Measurements from ENCODE around the gene UBE4B.
A peak's percentile ranks its signal among the peaks of the same experiment; 100 is the strongest.

Gene UBE4B

DNA sequence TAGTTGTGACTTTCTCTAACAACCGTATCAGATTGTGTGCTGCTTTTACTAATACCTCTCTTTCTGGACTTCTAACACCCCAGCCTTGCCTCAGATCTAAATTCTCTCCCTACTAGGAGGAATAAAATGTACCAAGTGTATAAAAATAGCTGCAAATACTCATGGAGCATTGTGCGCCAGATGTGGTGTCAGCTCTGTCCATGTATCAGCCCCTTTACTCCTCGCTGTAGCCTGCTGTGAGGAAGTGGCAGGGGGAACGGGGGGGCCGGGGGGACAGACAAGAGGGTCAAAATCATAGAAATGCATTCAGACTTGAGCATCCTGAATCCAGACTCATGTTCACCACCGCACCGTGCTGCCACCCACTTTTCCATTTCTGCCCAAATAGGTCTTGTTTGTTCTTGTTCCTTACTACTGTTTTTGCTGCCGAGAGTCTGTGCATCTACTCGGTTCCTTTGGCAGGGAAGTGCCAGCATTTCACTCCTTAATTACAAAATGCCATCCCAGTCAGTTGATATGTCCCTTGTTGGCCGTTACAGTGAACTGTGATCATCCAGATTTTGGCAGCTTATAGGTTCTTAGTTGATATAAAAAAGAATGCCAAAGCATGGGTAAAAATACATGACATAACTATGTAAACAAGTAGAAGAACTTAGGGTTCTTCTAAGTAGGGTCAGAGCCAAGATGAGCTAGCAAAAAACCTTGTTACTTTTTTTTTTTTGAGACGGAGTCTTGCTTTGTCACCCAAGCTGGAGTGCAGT, 76.4 kb downstream of the UBE4B start:
- no peak overlapping the region for H3K4me3 ChIP-seq (ENCODE audit: low read depth, low read length)
- H4K91ac ChIP-seq (ENCODE audit: low read depth, low read length): no peak overlapping the region
- H2BK120ac ChIP-seq (ENCODE audit: insufficient read depth, low read length, poor library complexity): no peak overlapping the region
- H3K23ac ChIP-seq (ENCODE audit: low read length): no peak overlapping the region
- H3K4ac ChIP-seq (ENCODE audit: low read depth, low read length): no peak overlapping the region
- H3K27ac ChIP-seq (ENCODE audit: low read depth, low read length): no peak overlapping the region
- no peak overlapping the region for H2AFZ ChIP-seq (ENCODE audit: insufficient read depth, low read length, poor library complexity)
- H3K27me3 ChIP-seq (ENCODE audit: insufficient read depth, low read length): no peaks in the 10 kb centered on the region
- H3K4me2 ChIP-seq (ENCODE audit: low read length): no peak overlapping the region
- H2BK12ac ChIP-seq (ENCODE audit: low read length): no peak overlapping the region
- DNase-seq: no peak
- no peak overlapping the region for H4K12ac ChIP-seq (ENCODE audit: low read depth, low read length)
- no peak overlapping the region for H4K8ac ChIP-seq (ENCODE audit: low read depth, low read length)
- no peak overlapping the region for H2BK5ac ChIP-seq (ENCODE audit: low read depth, low read length, poor library complexity)
- H3K9ac ChIP-seq (ENCODE audit: low read length): no peak overlapping the region
- H3K9me3 ChIP-seq (ENCODE audit: insufficient read depth, low read depth, low read length): peaks cover 2% of the 10 kb centered on the region
- H3K36me3 ChIP-seq (ENCODE audit: control insufficient read depth in 1 of 2, insufficient read depth in 2 of 2, low read length in 2 of 2): peaks cover 8 to 25% of the 10 kb centered on the region in 2 experiments
- no peaks in the 10 kb centered on the region for H3K79me2 ChIP-seq (ENCODE audit: control insufficient read depth, insufficient read depth, low read length, poor library complexity)
- no peak overlapping the region for H3K14ac ChIP-seq (ENCODE audit: low read length)
- no CpG with 5 or more reads among the region's 11 CpGs for WGBS (ENCODE audit: extremely low coverage, insufficient coverage, insufficient read length)
- H3K4me1 ChIP-seq (ENCODE audit: control insufficient read depth in 1 of 2, insufficient read depth in 2 of 2, low read length in 2 of 2): peaks cover 2 to 3% of the 10 kb centered on the region in 2 experiments
- no peak overlapping the region for H3K18ac ChIP-seq (ENCODE audit: low read length)
- no peaks in the 10 kb centered on the region for H3K79me1 ChIP-seq (ENCODE audit: low read length)
- no peak overlapping the region for H2AK5ac ChIP-seq (ENCODE audit: low read length)

DNA sequence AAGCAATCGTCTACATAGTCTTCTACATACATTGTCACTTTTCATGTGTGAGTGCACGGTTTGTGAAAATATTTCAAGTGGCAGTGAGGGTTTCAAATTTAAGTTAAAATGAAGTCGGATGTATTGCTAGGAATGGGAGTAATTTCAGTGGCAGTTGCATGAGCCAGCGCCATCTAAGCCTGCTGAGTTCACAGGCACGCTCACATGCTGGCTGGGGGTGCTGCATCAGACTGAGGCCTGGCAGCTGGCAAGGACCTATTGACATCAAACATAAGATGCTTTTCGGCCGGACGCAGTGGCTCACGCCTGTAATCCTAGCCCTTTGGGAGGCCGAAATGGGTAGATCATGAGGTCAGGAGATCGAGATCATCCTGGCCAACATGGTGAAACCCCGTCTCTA, 80.7 kb downstream of the UBE4B start:
- H3K9me3 ChIP-seq (ENCODE audit: insufficient read depth, low read depth, low read length): peaks cover 2% of the 10 kb centered on the region
- no peak overlapping the region for H4K12ac ChIP-seq (ENCODE audit: low read depth, low read length)
- peaks cover 4 to 22% of the 10 kb centered on the region in 2 experiments for H3K36me3 ChIP-seq (ENCODE audit: control insufficient read depth in 1 of 2, insufficient read depth in 2 of 2, low read length in 2 of 2)
- no peak overlapping the region for H3K27ac ChIP-seq (ENCODE audit: low read depth, low read length)
- no peak overlapping the region for H2BK12ac ChIP-seq (ENCODE audit: low read length)
- no peak overlapping the region for H3K4ac ChIP-seq (ENCODE audit: low read depth, low read length)
- no peak overlapping the region for H4K91ac ChIP-seq (ENCODE audit: low read depth, low read length)
- no peaks in the 10 kb centered on the region for H3K4me1 ChIP-seq (ENCODE audit: control insufficient read depth in 1 of 2, insufficient read depth in 2 of 2, low read length in 2 of 2)
- no peak overlapping the region for H3K18ac ChIP-seq (ENCODE audit: low read length)
- no peaks in the 10 kb centered on the region for H3K79me1 ChIP-seq (ENCODE audit: low read length)
- no peaks in the 10 kb centered on the region for H3K79me2 ChIP-seq (ENCODE audit: control insufficient read depth, insufficient read depth, low read length, poor library complexity)
- no peak overlapping the region for H2BK120ac ChIP-seq (ENCODE audit: insufficient read depth, low read length, poor library complexity)
- H4K8ac ChIP-seq (ENCODE audit: low read depth, low read length): no peak overlapping the region
- no peaks in the 10 kb centered on the region for H3K27me3 ChIP-seq (ENCODE audit: insufficient read depth, low read length)
- no peak for DNase-seq
- H2AFZ ChIP-seq (ENCODE audit: insufficient read depth, low read length, poor library complexity): no peak overlapping the region
- H2BK5ac ChIP-seq (ENCODE audit: low read depth, low read length, poor library complexity): no peak overlapping the region
- H3K4me3 ChIP-seq (ENCODE audit: low read depth, low read length): no peak overlapping the region
- H3K14ac ChIP-seq (ENCODE audit: low read length): no peak overlapping the region
- no peak overlapping the region for H3K4me2 ChIP-seq (ENCODE audit: low read length)
- H3K9ac ChIP-seq (ENCODE audit: low read length): peak overlapping the region; percentile 20
- no peak overlapping the region for H2AK5ac ChIP-seq (ENCODE audit: low read length)
- no CpG with 5 or more reads among the region's 12 CpGs for WGBS (ENCODE audit: extremely low coverage, insufficient coverage, insufficient read length)
- no peak overlapping the region for H3K23ac ChIP-seq (ENCODE audit: low read length)

DNA sequence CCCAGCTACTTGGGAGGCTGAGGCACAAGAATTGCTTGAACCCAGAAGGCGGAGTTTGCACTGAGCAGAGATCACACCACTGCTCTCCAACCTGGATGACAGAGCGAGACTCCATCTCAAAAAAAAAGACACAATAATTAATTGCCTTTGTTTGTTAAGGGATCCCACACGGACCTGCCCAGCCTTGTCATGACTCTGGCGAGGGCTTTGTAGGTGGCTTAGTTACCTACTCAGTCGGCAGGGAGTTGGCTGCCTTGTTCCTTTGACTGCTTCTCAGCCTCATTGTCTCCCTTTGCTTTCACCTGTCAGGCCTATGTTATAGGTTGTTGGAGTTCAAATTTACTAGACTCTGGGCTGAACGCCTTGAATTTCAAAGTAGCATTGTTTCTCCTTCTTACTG, 82.0 kb downstream of the UBE4B start:
- Histone ChIP-seq H3K9ac (ENCODE audit: low read length) (no peak overlapping the region), H3K23ac (ENCODE audit: low read length) (no peak overlapping the region), H3K79me1 (ENCODE audit: low read length) (no peaks in the 10 kb centered on the region), H3K79me2 (ENCODE audit: control insufficient read depth, insufficient read depth, low read length, poor library complexity) (no peaks in the 10 kb centered on the region), H2BK120ac (ENCODE audit: insufficient read depth, low read length, poor library complexity) (no peak overlapping the region), H3K18ac (ENCODE audit: low read length) (no peak overlapping the region), H2AK5ac (ENCODE audit: low read length) (no peak overlapping the region), H3K14ac (ENCODE audit: low read length) (no peak overlapping the region), H4K12ac (ENCODE audit: low read depth, low read length) (no peak overlapping the region), H3K9me3 (ENCODE audit: insufficient read depth, low read depth, low read length) (peaks cover 2% of the 10 kb centered on the region), H3K27me3 (ENCODE audit: insufficient read depth, low read length) (no peaks in the 10 kb centered on the region), H2AFZ (ENCODE audit: insufficient read depth, low read length, poor library complexity) (no peak overlapping the region), H3K36me3 (ENCODE audit: control insufficient read depth in 1 of 2, insufficient read depth in 2 of 2, low read length in 2 of 2) (peaks cover 9 to 27% of the 10 kb centered on the region in 2 experiments), H3K4me3 (ENCODE audit: low read depth, low read length) (no peak overlapping the region), H4K91ac (ENCODE audit: low read depth, low read length) (no peak overlapping the region), H3K27ac (ENCODE audit: low read depth, low read length) (no peak overlapping the region), H3K4ac (ENCODE audit: low read depth, low read length) (no peak overlapping the region), H4K8ac (ENCODE audit: low read depth, low read length) (no peak overlapping the region), H3K4me2 (ENCODE audit: low read length) (no peak overlapping the region), H2BK5ac (ENCODE audit: low read depth, low read length, poor library complexity) (no peak overlapping the region), H3K4me1 (ENCODE audit: control insufficient read depth in 1 of 2, insufficient read depth in 2 of 2, low read length in 2 of 2) (no peaks in the 10 kb centered on the region), H2BK12ac (ENCODE audit: low read length) (no peak overlapping the region)
- no peak for DNase-seq
- WGBS (ENCODE audit: extremely low coverage, insufficient coverage, insufficient read length): no CpG with 5 or more reads among the region's 6 CpGs

DNA sequence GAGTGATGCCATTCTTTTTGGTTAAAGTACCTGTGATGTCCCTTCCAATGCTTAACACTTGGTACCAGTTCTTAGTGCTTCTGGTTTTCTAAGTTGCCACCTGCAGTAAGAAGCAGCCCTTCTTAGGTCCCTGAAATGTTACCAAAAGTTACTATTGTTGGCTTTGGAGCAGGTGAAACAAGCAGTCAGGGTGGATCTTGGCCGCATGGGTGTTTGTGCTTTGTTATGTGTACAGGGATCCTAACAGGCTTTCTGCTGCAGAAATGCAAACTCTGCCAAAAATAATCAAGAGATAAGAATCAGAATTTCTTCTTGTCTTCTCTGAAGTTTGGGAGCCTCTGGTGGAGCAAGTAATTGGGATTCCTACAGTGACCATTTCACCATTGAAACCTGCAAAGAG, 84.4 kb downstream of the UBE4B start:
- no peak overlapping the region for H2BK12ac ChIP-seq (ENCODE audit: low read length)
- no peak overlapping the region for H3K4me3 ChIP-seq (ENCODE audit: low read depth, low read length)
- no peaks in the 10 kb centered on the region for H3K27me3 ChIP-seq (ENCODE audit: insufficient read depth, low read length)
- no peaks in the 10 kb centered on the region for H3K9me3 ChIP-seq (ENCODE audit: insufficient read depth, low read depth, low read length)
- peaks cover 17 to 23% of the 10 kb centered on the region in 2 experiments for H3K36me3 ChIP-seq (ENCODE audit: control insufficient read depth in 1 of 2, insufficient read depth in 2 of 2, low read length in 2 of 2)
- H3K79me2 ChIP-seq (ENCODE audit: control insufficient read depth, insufficient read depth, low read length, poor library complexity): no peaks in the 10 kb centered on the region
- H3K4me1 ChIP-seq (ENCODE audit: control insufficient read depth in 1 of 2, insufficient read depth in 2 of 2, low read length in 2 of 2): no peaks in the 10 kb centered on the region
- no peak overlapping the region for H3K18ac ChIP-seq (ENCODE audit: low read length)
- no peak overlapping the region for H4K12ac ChIP-seq (ENCODE audit: low read depth, low read length)
- no peaks in the 10 kb centered on the region for H3K79me1 ChIP-seq (ENCODE audit: low read length)
- no CpG with 5 or more reads among the region's 1 CpG for WGBS (ENCODE audit: extremely low coverage, insufficient coverage, insufficient read length)
- H4K91ac ChIP-seq (ENCODE audit: low read depth, low read length): no peak overlapping the region
- no peak overlapping the region for H2AFZ ChIP-seq (ENCODE audit: insufficient read depth, low read length, poor library complexity)
- H3K4me2 ChIP-seq (ENCODE audit: low read length): no peak overlapping the region
- H3K14ac ChIP-seq (ENCODE audit: low read length): no peak overlapping the region
- no peak overlapping the region for H4K8ac ChIP-seq (ENCODE audit: low read depth, low read length)
- H3K27ac ChIP-seq (ENCODE audit: low read depth, low read length): no peak overlapping the region
- H3K4ac ChIP-seq (ENCODE audit: low read depth, low read length): no peak overlapping the region
- H3K9ac ChIP-seq (ENCODE audit: low read length): no peak overlapping the region
- no peak overlapping the region for H2BK5ac ChIP-seq (ENCODE audit: low read depth, low read length, poor library complexity)
- H3K23ac ChIP-seq (ENCODE audit: low read length): no peak overlapping the region
- no peak overlapping the region for H2BK120ac ChIP-seq (ENCODE audit: insufficient read depth, low read length, poor library complexity)
- no peak overlapping the region for H2AK5ac ChIP-seq (ENCODE audit: low read length)
- DNase-seq: no peak
